ENCODE measurements around the gene MYO15A.
A peak's percentile ranks its signal among the peaks of the same experiment; 100 is the strongest.

Gene MYO15A

GRCh38 chr17:18156976-18157280, 48.4 kb downstream of the MYO15A start:
- DNase-seq (ENCODE audit: low read depth in 2 of 3, low spot score in 1 of 3), result no peak

GRCh38 chr17:18157354-18157985, 48.9 kb downstream of the MYO15A start:
- DNase-seq (ENCODE audit: low read depth in 2 of 3, low spot score in 1 of 3), result no peak

GRCh38 chr17:18158022-18158600, 49.6 kb downstream of the MYO15A start:
- DNase-seq (ENCODE audit: low read depth in 2 of 3, low spot score in 1 of 3), result peak; percentile 91 to 99 (median 93)

- DNase-seq (ENCODE audit: low read depth in 2 of 3, low spot score in 1 of 3), result no peak
Measured at GRCh38 chr17:18159551-18160120, 51.1 kb downstream of the MYO15A start.

GRCh38 chr17:18160128-18160856, 51.7 kb downstream of the MYO15A start:
- no peak for DNase-seq (ENCODE audit: low read depth in 2 of 3, low spot score in 1 of 3)

GRCh38 chr17:18161207-18162145, 52.9 kb downstream of the MYO15A start:
- DNase-seq (ENCODE audit: low read depth in 2 of 3, low spot score in 1 of 3), result no peak

GRCh38 chr17:18163547-18163946, 55.0 kb downstream of the MYO15A start:
- DNase-seq (ENCODE audit: low read depth in 2 of 3, low spot score in 1 of 3), result no peak

- DNase-seq (ENCODE audit: low read depth in 2 of 3, low spot score in 1 of 3), result no peak
Measured at GRCh38 chr17:18166894-18167293, 58.3 kb downstream of the MYO15A start.

- DNase-seq (ENCODE audit: low read depth in 2 of 3, low spot score in 1 of 3), result no peak
Measured at GRCh38 chr17:18167421-18167820, 58.9 kb downstream of the MYO15A start.

GRCh38 chr17:18172531-18173278, 64.1 kb downstream of the MYO15A start:
- DNase-seq (ENCODE audit: low read depth in 2 of 3, low spot score in 1 of 3), result no peak

- DNase-seq (ENCODE audit: low read depth in 2 of 3, low spot score in 1 of 3), result no peak
Measured at GRCh38 chr17:18173740-18174139, 65.2 kb downstream of the MYO15A start.

- no peak for DNase-seq (ENCODE audit: low read depth in 2 of 3, low spot score in 1 of 3)
Measured at GRCh38 chr17:18176176-18176575, 67.6 kb downstream of the MYO15A start.

- no peak for DNase-seq (ENCODE audit: low read depth in 2 of 3, low spot score in 1 of 3)
Measured at GRCh38 chr17:18177133-18177532, 68.6 kb downstream of the MYO15A start.

- no peak for DNase-seq (ENCODE audit: low read depth in 2 of 3, low spot score in 1 of 3)
Measured at GRCh38 chr17:18177722-18178121, 69.2 kb downstream of the MYO15A start.

- DNase-seq (ENCODE audit: low read depth in 2 of 3, low spot score in 1 of 3), result no peak
Measured at GRCh38 chr17:18179196-18179595, 70.6 kb downstream of the MYO15A start.

GRCh38 chr17:18179804-18180203, 71.2 kb downstream of the MYO15A start:
- DNase-seq (ENCODE audit: low read depth in 2 of 3, low spot score in 1 of 3), result no peak

GRCh38 chr17:18181358-18181757, 72.8 kb downstream of the MYO15A start:
- peak; percentile 57 to 73 (median 62) for DNase-seq (ENCODE audit: low read depth in 2 of 3, low spot score in 1 of 3)

- DNase-seq (ENCODE audit: low read depth in 2 of 3, low spot score in 1 of 3), result no peak
Measured at GRCh38 chr17:18182110-18182977, 73.8 kb downstream of the MYO15A start.

GRCh38 chr17:18182978-18183333, 74.4 kb downstream of the MYO15A start:
- peak; percentile 71 to 81 (median 80) for DNase-seq (ENCODE audit: low read depth in 2 of 3, low spot score in 1 of 3)

Measured in stimulated activated CD4-positive, alpha-beta T cell treated with anti-CD3 and anti-CD28 coated beads, Interleukin-12 subunit alpha, Interleukin-12 subunit beta, amount 100 ng/mL, for 48 hours (primary cell).